GM12878 (cell line): ENCODE data around the gene SLC6A17. TPM values are rescaled to one million over a fixed set of nuclear protein-coding genes. Genes with fewer than 3 reads are reported as not detected.
A peak's percentile ranks its signal among the peaks of the same experiment; 100 is the strongest.

Experiments
- ASH2L ChIP-seq: fragments of 300-600, 200-600 bp; sonication (generic); IDR thresholded peaks from 2 replicates; pipeline ENCODE4 v1.6.1; 2017; ENCODE audit warnings: low read depth, mild to moderate bottlenecking, borderline replicate concordance
- ATF7 ChIP-seq: fragments of 450-650 bp; IDR thresholded peaks from 2 replicates; pipeline ENCODE4 v1.6.1; 2016; ENCODE audit warnings: low read depth, mild to moderate bottlenecking
- BACH1 ChIP-seq: fragments of 450-650 bp; IDR thresholded peaks from 2 replicates; pipeline ENCODE4 v1.6.1; 2017; ENCODE audit warnings: mild to moderate bottlenecking, borderline replicate concordance
- CREM ChIP-seq: IDR thresholded peaks from 2 replicates; pipeline ENCODE4 v1.6.1; 2014; ENCODE audit warnings: antibody characterized with exemption, low read depth
- EED ChIP-seq: sonication (generic); IDR thresholded peaks from 2 replicates; pipeline ENCODE4 v1.6.1; 2016; ENCODE audit warnings: antibody characterized with exemption, low read depth
- GABPA ChIP-seq: IDR thresholded peaks from 2 replicates; pipeline ENCODE4 v1.6.1; 2014; ENCODE audit warnings: antibody characterized with exemption, low read depth, mild to moderate bottlenecking, inconsistent platforms
- KDM1A ChIP-seq: fragments of 200-600 bp; sonication (generic); IDR thresholded peaks from 2 replicates; pipeline ENCODE4 v1.6.1; 2016; ENCODE audit warnings: borderline replicate concordance
- KLF5 ChIP-seq: fragments of 450-650 bp; IDR thresholded peaks from 2 replicates; pipeline ENCODE4 v1.6.1; 2014; ENCODE audit warnings: mild to moderate bottlenecking; ENCODE audit not compliant: partially characterized antibody
- MEF2A ChIP-seq: IDR thresholded peaks from 2 replicates; pipeline ENCODE4 v1.6.1; 2011; ENCODE audit warnings: low read depth, mild to moderate bottlenecking, low read length, moderate library complexity; ENCODE audit not compliant: insufficient read depth
- NFIC ChIP-seq: IDR thresholded peaks from 2 replicates; pipeline ENCODE4 v1.6.1; 2012; ENCODE audit warnings: low read depth, mild to moderate bottlenecking, inconsistent platforms, low read length, moderate library complexity
- NFYA ChIP-seq: IDR thresholded peaks from 2 replicates; pipeline ENCODE4 v1.6.1; 2011; ENCODE audit warnings: low read depth, mild to moderate bottlenecking, low read length, improper control_type of control experiment, borderline replicate concordance
- PAX8 ChIP-seq: fragments of 450-650 bp; IDR thresholded peaks from 2 replicates; pipeline ENCODE4 v1.6.1; 2017; ENCODE audit warnings: mild to moderate bottlenecking, moderate library complexity
- PML ChIP-seq: IDR thresholded peaks from 2 replicates; pipeline ENCODE4 v1.6.1; 2012; ENCODE audit warnings: low read length, inconsistent platforms
- POLR2AphosphoS2 ChIP-seq: IDR thresholded peaks from 2 replicates; pipeline ENCODE4 v1.6.1; 2011; ENCODE audit warnings: low read depth, mild to moderate bottlenecking, low read length, improper control_type of control experiment, moderate library complexity
- POU2F2 ChIP-seq: IDR thresholded peaks from 3 replicates; pipeline ENCODE4 v1.6.1; 2011; ENCODE audit warnings: low read depth, mild to moderate bottlenecking, low read length, borderline replicate concordance
- SP1 ChIP-seq: IDR thresholded peaks from one replicate; pipeline ENCODE4 v1.6.1; 2011; ENCODE audit warnings: low read depth, low read length
- YBX1 ChIP-seq: fragments of 450-650 bp; IDR thresholded peaks from 2 replicates; pipeline ENCODE4 v1.6.1; 2016; ENCODE audit warnings: antibody characterized with exemption
- YY1 ChIP-seq: IDR thresholded peaks from 2 replicates; pipeline ENCODE4 v1.6.1; 2011; ENCODE audit warnings: low read depth, mild to moderate bottlenecking, low read length
- ZNF217 ChIP-seq: fragments of 450-650 bp; IDR thresholded peaks from 2 replicates; pipeline ENCODE4 v1.6.1; 2017; ENCODE audit warnings: antibody characterized with exemption, mild to moderate bottlenecking
- polyA plus RNA-seq, 11 experiments: library from polyadenylated mRNA; depleted of rRNA in 4 of 11; unstranded in 6 of 11; stranded (reverse) in 5 of 11; fragments of >200 nt; fragmentation: Nextera tagmentation in 4 of 11; fragmentation: Illumina TruSeq in 1 of 11; extraction: Ambion mirVana in 4 of 11; extraction: Trizol in 1 of 11; gene quantifications; 1 replicate in 1 of 11; 2 replicates in 10 of 11; pipeline versions ENCODE4 v1.2.1 to v1.2.3, GENCODE V29; 2011 to 2016; ENCODE audit warnings: inconsistent platforms in 2 of 11, missing spikeins in 2 of 11, low read depth in 1 of 11
- total RNA-seq, 4 experiments: library from RNA; depleted of rRNA in 3 of 4; stranded (reverse); fragments of >200 nt in 3 of 4; fragmentation: Illumina TruSeq in 1 of 4; extraction: Trizol in 1 of 4; gene quantifications; 2 replicates each; pipeline versions ENCODE4 v1.2.1 to v1.2.3, GENCODE V29; 2013 to 2021
- TF ChIP-seq, protein P1 (sequence below): IDR thresholded peaks from 2 replicates; pipeline ENCODE4 v1.6.1; 2012; ENCODE audit warnings: improper control_type of control experiment, low read depth, low read length; ENCODE audit not compliant: insufficient replicate concordance
- TF ChIP-seq, protein P2 (sequence below): fragments of 450-650 bp; IDR thresholded peaks from 2 replicates; pipeline ENCODE4 v1.6.1; 2018; ENCODE audit warnings: borderline replicate concordance, mild to moderate bottlenecking; ENCODE audit not compliant: partially characterized antibody
- TF ChIP-seq, protein P3 (sequence below): fragments of 450-650 bp; IDR thresholded peaks from 2 replicates; pipeline ENCODE4 v1.6.1; 2017; ENCODE audit warnings: mild to moderate bottlenecking, moderate library complexity

The SLC6A17 gene
- total and polyA plus RNA-seq, 10 of the 15 experiments (the other 5 are each of a cell fraction or from before 2014, with no cell fraction given): not detected

DNA sequence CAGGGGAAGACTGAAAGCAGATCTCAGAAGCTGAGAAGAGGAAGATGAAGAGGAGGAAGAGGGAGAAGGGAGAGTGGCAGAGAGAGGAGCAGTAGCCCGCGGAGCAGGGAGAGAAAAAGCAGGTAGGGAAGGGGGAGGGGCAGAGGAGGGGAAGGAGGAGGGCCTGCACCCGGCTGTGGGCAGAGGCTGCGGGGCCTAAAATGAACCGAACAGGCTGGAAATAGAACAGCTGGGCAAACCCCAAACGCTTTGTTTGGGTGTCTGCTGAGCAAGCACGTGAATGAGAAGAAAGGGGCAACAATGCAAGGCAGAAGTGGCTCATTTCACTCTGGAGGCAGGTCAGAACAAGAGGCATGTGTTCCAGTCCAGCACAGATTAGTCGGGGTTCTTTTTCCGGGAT, 93.3 kb downstream of the SLC6A17 start (continued):
- no peak for TF ChIP-seq CREM
- TF ChIP-seq, protein P1, sequence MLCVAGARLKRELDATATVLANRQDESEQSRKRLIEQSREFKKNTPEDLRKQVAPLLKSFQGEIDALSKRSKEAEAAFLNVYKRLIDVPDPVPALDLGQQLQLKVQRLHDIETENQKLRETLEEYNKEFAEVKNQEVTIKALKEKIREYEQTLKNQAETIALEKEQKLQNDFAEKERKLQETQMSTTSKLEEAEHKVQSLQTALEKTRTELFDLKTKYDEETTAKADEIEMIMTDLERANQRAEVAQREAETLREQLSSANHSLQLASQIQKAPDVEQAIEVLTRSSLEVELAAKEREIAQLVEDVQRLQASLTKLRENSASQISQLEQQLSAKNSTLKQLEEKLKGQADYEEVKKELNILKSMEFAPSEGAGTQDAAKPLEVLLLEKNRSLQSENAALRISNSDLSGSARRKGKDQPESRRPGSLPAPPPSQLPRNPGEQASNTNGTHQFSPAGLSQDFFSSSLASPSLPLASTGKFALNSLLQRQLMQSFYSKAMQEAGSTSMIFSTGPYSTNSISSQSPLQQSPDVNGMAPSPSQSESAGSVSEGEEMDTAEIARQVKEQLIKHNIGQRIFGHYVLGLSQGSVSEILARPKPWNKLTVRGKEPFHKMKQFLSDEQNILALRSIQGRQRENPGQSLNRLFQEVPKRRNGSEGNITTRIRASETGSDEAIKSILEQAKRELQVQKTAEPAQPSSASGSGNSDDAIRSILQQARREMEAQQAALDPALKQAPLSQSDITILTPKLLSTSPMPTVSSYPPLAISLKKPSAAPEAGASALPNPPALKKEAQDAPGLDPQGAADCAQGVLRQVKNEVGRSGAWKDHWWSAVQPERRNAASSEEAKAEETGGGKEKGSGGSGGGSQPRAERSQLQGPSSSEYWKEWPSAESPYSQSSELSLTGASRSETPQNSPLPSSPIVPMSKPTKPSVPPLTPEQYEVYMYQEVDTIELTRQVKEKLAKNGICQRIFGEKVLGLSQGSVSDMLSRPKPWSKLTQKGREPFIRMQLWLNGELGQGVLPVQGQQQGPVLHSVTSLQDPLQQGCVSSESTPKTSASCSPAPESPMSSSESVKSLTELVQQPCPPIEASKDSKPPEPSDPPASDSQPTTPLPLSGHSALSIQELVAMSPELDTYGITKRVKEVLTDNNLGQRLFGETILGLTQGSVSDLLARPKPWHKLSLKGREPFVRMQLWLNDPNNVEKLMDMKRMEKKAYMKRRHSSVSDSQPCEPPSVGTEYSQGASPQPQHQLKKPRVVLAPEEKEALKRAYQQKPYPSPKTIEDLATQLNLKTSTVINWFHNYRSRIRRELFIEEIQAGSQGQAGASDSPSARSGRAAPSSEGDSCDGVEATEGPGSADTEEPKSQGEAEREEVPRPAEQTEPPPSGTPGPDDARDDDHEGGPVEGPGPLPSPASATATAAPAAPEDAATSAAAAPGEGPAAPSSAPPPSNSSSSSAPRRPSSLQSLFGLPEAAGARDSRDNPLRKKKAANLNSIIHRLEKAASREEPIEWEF: no peak
- TF ChIP-seq, protein P2, sequence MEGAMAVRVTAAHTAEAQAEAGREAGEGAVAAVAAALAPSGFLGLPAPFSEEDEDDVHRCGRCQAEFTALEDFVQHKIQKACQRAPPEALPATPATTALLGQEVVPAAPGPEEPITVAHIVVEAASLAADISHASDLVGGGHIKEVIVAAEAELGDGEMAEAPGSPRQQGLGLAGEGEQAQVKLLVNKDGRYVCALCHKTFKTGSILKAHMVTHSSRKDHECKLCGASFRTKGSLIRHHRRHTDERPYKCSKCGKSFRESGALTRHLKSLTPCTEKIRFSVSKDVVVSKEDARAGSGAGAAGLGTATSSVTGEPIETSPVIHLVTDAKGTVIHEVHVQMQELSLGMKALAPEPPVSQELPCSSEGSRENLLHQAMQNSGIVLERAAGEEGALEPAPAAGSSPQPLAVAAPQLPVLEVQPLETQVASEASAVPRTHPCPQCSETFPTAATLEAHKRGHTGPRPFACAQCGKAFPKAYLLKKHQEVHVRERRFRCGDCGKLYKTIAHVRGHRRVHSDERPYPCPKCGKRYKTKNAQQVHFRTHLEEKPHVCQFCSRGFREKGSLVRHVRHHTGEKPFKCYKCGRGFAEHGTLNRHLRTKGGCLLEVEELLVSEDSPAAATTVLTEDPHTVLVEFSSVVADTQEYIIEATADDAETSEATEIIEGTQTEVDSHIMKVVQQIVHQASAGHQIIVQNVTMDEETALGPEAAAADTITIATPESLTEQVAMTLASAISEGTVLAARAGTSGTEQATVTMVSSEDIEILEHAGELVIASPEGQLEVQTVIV: no peak
- no peak for TF ChIP-seq YBX1
- no peak for TF ChIP-seq BACH1
- no peak for TF ChIP-seq EED
- no peak for TF ChIP-seq PAX8
- TF ChIP-seq YY1: no peak
- TF ChIP-seq ATF7: peak; percentile 56; the same call in 1 of the 2 replicates
- no peak for TF ChIP-seq KLF5
- no peak for TF ChIP-seq ZNF217
- no peak for TF ChIP-seq KDM1A
- no peak for TF ChIP-seq POU2F2
- peak; percentile 22 for TF ChIP-seq SP1
- TF ChIP-seq PML: no peak
- TF ChIP-seq GABPA: no peak
- TF ChIP-seq MEF2A: peak; percentile 85
- TF ChIP-seq ASH2L: no peak
- TF ChIP-seq, protein P3, sequence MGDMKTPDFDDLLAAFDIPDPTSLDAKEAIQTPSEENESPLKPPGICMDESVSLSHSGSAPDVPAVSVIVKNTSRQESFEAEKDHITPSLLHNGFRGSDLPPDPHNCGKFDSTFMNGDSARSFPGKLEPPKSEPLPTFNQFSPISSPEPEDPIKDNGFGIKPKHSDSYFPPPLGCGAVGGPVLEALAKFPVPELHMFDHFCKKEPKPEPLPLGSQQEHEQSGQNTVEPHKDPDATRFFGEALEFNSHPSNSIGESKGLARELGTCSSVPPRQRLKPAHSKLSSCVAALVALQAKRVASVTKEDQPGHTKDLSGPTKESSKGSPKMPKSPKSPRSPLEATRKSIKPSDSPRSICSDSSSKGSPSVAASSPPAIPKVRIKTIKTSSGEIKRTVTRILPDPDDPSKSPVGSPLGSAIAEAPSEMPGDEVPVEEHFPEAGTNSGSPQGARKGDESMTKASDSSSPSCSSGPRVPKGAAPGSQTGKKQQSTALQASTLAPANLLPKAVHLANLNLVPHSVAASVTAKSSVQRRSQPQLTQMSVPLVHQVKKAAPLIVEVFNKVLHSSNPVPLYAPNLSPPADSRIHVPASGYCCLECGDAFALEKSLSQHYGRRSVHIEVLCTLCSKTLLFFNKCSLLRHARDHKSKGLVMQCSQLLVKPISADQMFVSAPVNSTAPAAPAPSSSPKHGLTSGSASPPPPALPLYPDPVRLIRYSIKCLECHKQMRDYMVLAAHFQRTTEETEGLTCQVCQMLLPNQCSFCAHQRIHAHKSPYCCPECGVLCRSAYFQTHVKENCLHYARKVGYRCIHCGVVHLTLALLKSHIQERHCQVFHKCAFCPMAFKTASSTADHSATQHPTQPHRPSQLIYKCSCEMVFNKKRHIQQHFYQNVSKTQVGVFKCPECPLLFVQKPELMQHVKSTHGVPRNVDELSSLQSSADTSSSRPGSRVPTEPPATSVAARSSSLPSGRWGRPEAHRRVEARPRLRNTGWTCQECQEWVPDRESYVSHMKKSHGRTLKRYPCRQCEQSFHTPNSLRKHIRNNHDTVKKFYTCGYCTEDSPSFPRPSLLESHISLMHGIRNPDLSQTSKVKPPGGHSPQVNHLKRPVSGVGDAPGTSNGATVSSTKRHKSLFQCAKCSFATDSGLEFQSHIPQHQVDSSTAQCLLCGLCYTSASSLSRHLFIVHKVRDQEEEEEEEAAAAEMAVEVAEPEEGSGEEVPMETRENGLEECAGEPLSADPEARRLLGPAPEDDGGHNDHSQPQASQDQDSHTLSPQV: peak; percentile 45; the same call in 1 of the 2 replicates
- TF ChIP-seq NFIC: no peak
- TF ChIP-seq NFYA: no peak
- TF ChIP-seq POLR2AphosphoS2: no peak
